Cardiac septum (tissue), 1 donor: Measurements from ENCODE around the gene NOG. TPM values are rescaled to one million over a fixed set of nuclear protein-coding genes. Genes with fewer than 3 reads are reported as not detected.

Experiments
- DNase-seq: peaks from one replicate; pipeline ENCODE4 v3.0.0-alpha.2; 2020; ENCODE audit warnings: low spot score
- intact Hi-C: fragments of 100-400 bp; cut with DNase I; formaldehyde crosslinking; loops from one replicate; pipeline ENCODE4 v1.14.0; 2022
- total RNA-seq: library from RNA; stranded (reverse); fragmentation: NEBNext Ultra II Directional; extraction: Animal tissue kit (Norgen Biotek cat#: 25700); gene quantifications from one replicate; pipeline ENCODE4 v1.2.1, GENCODE V29; 2021
- donor health status: DM: no; HTN: no; CAD: no.

The NOG gene
- total RNA-seq, 1 donor from 2014 or later, result not detected

GRCh38 chr17:56624912-56625311 lies 31.4 kb downstream of the NOG start:
- DNase-seq, result no peak
- intact Hi-C loops, result no loop called here

GRCh38 chr17:56629531-56630075 lies 36.1 kb downstream of the NOG start:
- intact Hi-C loops, result no loop called here

GRCh38 chr17:56630202-56630601 lies 36.7 kb downstream of the NOG start:
- intact Hi-C loops, result no loop called here
- DNase-seq, result no peak

More at GRCh38 chr17:56629531-56630075, 36.1 kb downstream of the NOG start:
- no peak for DNase-seq

GRCh38 chr17:56633681-56634080 lies 40.2 kb downstream of the NOG start:
- no peak for DNase-seq
- intact Hi-C loops, result no loop called here

- DNase-seq, result no peak
- intact Hi-C loops, result no loop called here
These were observed 42.1 kb downstream of the NOG start for GRCh38 chr17:56635641-56636040.

- intact Hi-C loops, result no loop called here
- DNase-seq, result no peak
These were observed 42.8 kb downstream of the NOG start for GRCh38 chr17:56636265-56636664.

GRCh38 chr17:56637254-56637653 lies 43.8 kb downstream of the NOG start:
- intact Hi-C loops, result no loop called here

GRCh38 chr17:56638591-56639051 lies 45.1 kb downstream of the NOG start:
- intact Hi-C loops, result no loop called here

More at GRCh38 chr17:56637254-56637653, 43.8 kb downstream of the NOG start:
- no peak for DNase-seq

GRCh38 chr17:56639517-56639916 lies 46.0 kb downstream of the NOG start:
- DNase-seq, result no peak
- intact Hi-C loops, result no loop called here

More at GRCh38 chr17:56638591-56639051, 45.1 kb downstream of the NOG start:
- DNase-seq, result no peak

GRCh38 chr17:56640116-56640515 lies 46.6 kb downstream of the NOG start:
- intact Hi-C loops, result no loop called here
- no peak for DNase-seq

GRCh38 chr17:56641373-56641772 lies 47.9 kb downstream of the NOG start:
- intact Hi-C loops, result no loop called here
- DNase-seq, result no peak

GRCh38 chr17:56641894-56642293 lies 48.4 kb downstream of the NOG start:
- no peak for DNase-seq
- intact Hi-C loops, result no loop called here

GRCh38 chr17:56642424-56642823 lies 48.9 kb downstream of the NOG start:
- intact Hi-C loops, result no loop called here
- DNase-seq, result no peak

Other genes with a start within 250 kb of the NOG start
- 0.83 TPM for gene C17orf67, start 240.2 kb downstream of the NOG start, total RNA-seq
- gene DGKE, start 240.5 kb downstream of the NOG start, total RNA-seq, result 2.2 TPM